HEK293T (cell line): ENCODE measurements around the gene SCRN1.
"Not testable (repeated sequence)": the region's sequence is repeated elsewhere in the genome, so short reads cannot be mapped to it uniquely, and the experiment has no call there.

ENCODE experiments used
- CTCF ChIA-PET: fragments of 350-600 bp; formaldehyde crosslinking; extraction: SDS; loops from one replicate; lab custom pipeline; 2021; ENCODE audit warnings: antibody characterized with exemption, inconsistent platforms; lab: Yijun Ruan, JAX
- POLR2A ChIA-PET: fragments of 350-600 bp; formaldehyde crosslinking; extraction: SDS; loops from one replicate; lab custom pipeline; 2020; ENCODE audit warnings: antibody characterized with exemption, inconsistent platforms; lab: Yijun Ruan, JAX
- DNase-seq: peaks from one replicate; pipeline ENCODE4 v3.0.0; 2012; ENCODE audit warnings: mixed read lengths; ENCODE audit errors: extremely low spot score
- ARNT ChIP-seq: fragments of 450-650 bp; IDR thresholded peaks from 2 replicates; pipeline ENCODE4 v1.6.1; 2017; ENCODE audit warnings: mild to moderate bottlenecking
- BHLHE40 ChIP-seq: fragments of 450-650 bp; IDR thresholded peaks from 2 replicates; pipeline ENCODE4 v1.6.1; 2016; ENCODE audit warnings: mild to moderate bottlenecking, moderate library complexity, borderline replicate concordance
- CTBP1 ChIP-seq: fragments of 450-650 bp; IDR thresholded peaks from 2 replicates; pipeline ENCODE4 v1.6.1; 2016; ENCODE audit warnings: borderline replicate concordance
- ELF4 ChIP-seq: fragments of 450-650 bp; IDR thresholded peaks from 2 replicates; pipeline ENCODE4 v1.6.1; 2017; ENCODE audit warnings: antibody characterized with exemption
- FOXA1 ChIP-seq: fragments of 450-650 bp; IDR thresholded peaks from 2 replicates; pipeline ENCODE4 v1.6.1; 2016; ENCODE audit warnings: mild to moderate bottlenecking
- FOXK2 ChIP-seq: fragments of 450-650 bp; IDR thresholded peaks from 2 replicates; pipeline ENCODE4 v1.6.1; 2016; ENCODE audit warnings: mild to moderate bottlenecking
- FOXM1 ChIP-seq: fragments of 450-650 bp; IDR thresholded peaks from 2 replicates; pipeline ENCODE4 v1.6.1; 2017; ENCODE audit warnings: mild to moderate bottlenecking, borderline replicate concordance
- HDGF ChIP-seq: fragments of 450-650 bp; IDR thresholded peaks from 2 replicates; pipeline ENCODE4 v1.6.1; 2017; ENCODE audit warnings: antibody characterized with exemption, borderline replicate concordance
- L3MBTL2 ChIP-seq: fragments of 450-650 bp; conservative IDR thresholded peaks from 2 replicates; pipeline ENCODE4 v1.6.1; 2016; ENCODE audit warnings: mild to moderate bottlenecking
- LEF1 ChIP-seq: fragments of 450-650 bp; IDR thresholded peaks from 2 replicates; pipeline ENCODE4 v1.6.1; 2017; ENCODE audit warnings: mild to moderate bottlenecking, borderline replicate concordance
- NFRKB ChIP-seq: fragments of 450-650 bp; IDR thresholded peaks from 2 replicates; pipeline ENCODE4 v1.6.1; 2016; ENCODE audit warnings: mild to moderate bottlenecking, moderate library complexity
- PKNOX1 ChIP-seq: fragments of 450-650 bp; IDR thresholded peaks from 2 replicates; pipeline ENCODE4 v1.6.1; 2016
- SP1 ChIP-seq: fragments of 450-650 bp; IDR thresholded peaks from 2 replicates; pipeline ENCODE4 v1.6.1; 2017
- SUZ12 ChIP-seq: fragments of 450-650 bp; IDR thresholded peaks from 2 replicates; pipeline ENCODE4 v1.6.1; 2016; ENCODE audit warnings: mild to moderate bottlenecking
- TARDBP ChIP-seq: fragments of 450-650 bp; IDR thresholded peaks from 2 replicates; pipeline ENCODE4 v1.6.1; 2016
- ZNF384 ChIP-seq: fragments of 450-650 bp; IDR thresholded peaks from 2 replicates; pipeline ENCODE4 v1.6.1; 2016

SCRN1 gene

GRCh38 chr7:29970158-29970557 is 19.4 kb downstream of the SCRN1 start:
- CTCF ChIA-PET, result no interaction called here
- no peak for DNase-seq
- no peak for TF ChIP-seq BHLHE40
- TF ChIP-seq CTBP1, result no peak
- no peak for TF ChIP-seq ARNT
- no peak for TF ChIP-seq FOXM1
- no peak for TF ChIP-seq ZNF384
- no peak for TF ChIP-seq NFRKB
- no peak for TF ChIP-seq LEF1
- POLR2A ChIA-PET, result no interaction called here

GRCh38 chr7:29969738-29970137 is 19.9 kb downstream of the SCRN1 start:
- ChIA-PET POLR2A (no interaction called here), CTCF (interaction anchor here (0.6 kb wide), 1 partner anchor 83 kb away, joined by 3 read pairs; no protein-coding TSS in a partner anchor)
- no peak for TF ChIP-seq L3MBTL2
- TF ChIP-seq BHLHE40, result no peak
- no peak for TF ChIP-seq LEF1
- no peak for TF ChIP-seq TARDBP
- TF ChIP-seq PKNOX1, result no peak
- no peak for TF ChIP-seq NFRKB
- TF ChIP-seq FOXA1, result no peak
- no peak for TF ChIP-seq FOXK2
- no peak for TF ChIP-seq SUZ12
- TF ChIP-seq FOXM1, result no peak
- TF ChIP-seq CTBP1, result no peak
- no peak for DNase-seq

GRCh38 chr7:29968683-29969395 is 20.8 kb downstream of the SCRN1 start:
- TF ChIP-seq L3MBTL2 (no peak), CTBP1 (no peak), FOXM1 (no peak), SP1 (no peak), ARNT (no peak), PKNOX1 (no peak), FOXK2 (no peak)
- ChIA-PET POLR2A (no interaction called here), CTCF (interaction anchor here (0.6 kb wide), 1 partner anchor 82 kb away, joined by 3 read pairs; no protein-coding TSS in a partner anchor)
- no peak for DNase-seq

- POLR2A ChIA-PET, result interaction anchor here (1.2 kb wide), 1 partner anchor 12 kb away, joined by 3 read pairs; no protein-coding TSS in a partner anchor
- TF ChIP-seq FOXA1 (no peak), CTBP1 (no peak), FOXM1 (no peak), LEF1 (no peak), FOXK2 (no peak), PKNOX1 (no peak), HDGF (no peak), ARNT (no peak), L3MBTL2 (no peak), TARDBP (no peak), ZNF384 (no peak), SP1 (no peak), SUZ12 (no peak), NFRKB (no peak), BHLHE40 (no peak), ELF4 (no peak)
- CTCF ChIA-PET, result interaction anchor here (0.7 kb wide), 1 partner anchor 17 kb away, joined by 3 read pairs; no protein-coding TSS in a partner anchor
- no peak for DNase-seq
These were observed 24.6 kb downstream of the SCRN1 start for GRCh38 chr7:29965030-29965429.

- DNase-seq, result no peak
- POLR2A ChIA-PET, result no interaction called here
- TF ChIP-seq FOXK2, result no peak
- no peak for TF ChIP-seq LEF1
- TF ChIP-seq PKNOX1, result no peak
- TF ChIP-seq ARNT, result no peak
- TF ChIP-seq SUZ12, result no peak
- no peak for TF ChIP-seq TARDBP
- TF ChIP-seq FOXA1, result no peak
- TF ChIP-seq FOXM1, result no peak
- TF ChIP-seq SP1, result no peak
- no peak for TF ChIP-seq NFRKB
- no peak for TF ChIP-seq CTBP1
- TF ChIP-seq HDGF, result no peak
- no peak for TF ChIP-seq BHLHE40
- TF ChIP-seq ELF4, result no peak
- TF ChIP-seq ZNF384, result no peak
- CTCF ChIA-PET, result no interaction called here
These were observed 27.6 kb downstream of the SCRN1 start for GRCh38 chr7:29962035-29962434.

- POLR2A ChIA-PET, CTCF ChIA-PET: not testable (repeated sequence)
These were observed 28.0 kb downstream of the SCRN1 start for GRCh38 chr7:29961611-29962010.

More at GRCh38 chr7:29961611-29962010, 28.0 kb downstream of the SCRN1 start:
- DNase-seq, result not testable (repeated sequence)
